GM18499 (cell line): ENCODE data around the gene PNPLA1.
"Not testable (repeated sequence)": the region's sequence is repeated elsewhere in the genome, so short reads cannot be mapped to it uniquely, and the experiment has no call there.

ENCODE experiments used
- ATAC-seq: cut with Tn5 transposase; IDR thresholded peaks from one replicate; pipeline ENCODE4 v1.9.1; 2021; ENCODE audit warnings: moderate number of reproducible peaks; ENCODE audit not compliant: insufficient read depth, unreplicated experiment

The PNPLA1 gene

GRCh38 chr6:36333171-36333895, 63.5 kb downstream of the PNPLA1 start:
- no peak for ATAC-seq

GRCh38 chr6:36333931-36334725, 64.3 kb downstream of the PNPLA1 start:
- ATAC-seq: no peak

- ATAC-seq: no peak
Measured at GRCh38 chr6:36334832-36335459, 65.1 kb downstream of the PNPLA1 start.

GRCh38 chr6:36335465-36336207, 65.8 kb downstream of the PNPLA1 start:
- no peak for ATAC-seq

GRCh38 chr6:36336208-36336710, 66.4 kb downstream of the PNPLA1 start:
- no peak for ATAC-seq

GRCh38 chr6:36336779-36337241, 67.0 kb downstream of the PNPLA1 start, which contains the start of gene BNIP5:
Gene BNIP5 (minus strand): TSS chr6:36336888. CDS start chr6:36330690, 6,198 bp downstream.
- ATAC-seq: no peak

- ATAC-seq: no peak
Measured at GRCh38 chr6:36337814-36338213, 68.0 kb downstream of the PNPLA1 start.

- not testable (repeated sequence) for ATAC-seq
Measured at GRCh38 chr6:36338223-36338622, 68.4 kb downstream of the PNPLA1 start.

GRCh38 chr6:36339146-36339545, 69.3 kb downstream of the PNPLA1 start:
- no peak for ATAC-seq

GRCh38 chr6:36340306-36340617, 70.4 kb downstream of the PNPLA1 start:
- ATAC-seq: no peak

GRCh38 chr6:36340618-36341454, 71.0 kb downstream of the PNPLA1 start:
- no peak for ATAC-seq

- no peak for ATAC-seq
Measured at GRCh38 chr6:36343109-36343680, 73.3 kb downstream of the PNPLA1 start.

GRCh38 chr6:36345681-36346466, 76.0 kb downstream of the PNPLA1 start:
- no peak for ATAC-seq

GRCh38 chr6:36346486-36347273, 76.8 kb downstream of the PNPLA1 start:
- no peak for ATAC-seq

GRCh38 chr6:36347621-36348020, 77.8 kb downstream of the PNPLA1 start:
- no peak for ATAC-seq

- no peak for ATAC-seq
Measured at GRCh38 chr6:36349240-36349639, 79.4 kb downstream of the PNPLA1 start.

- no peak for ATAC-seq
Measured at GRCh38 chr6:36350082-36350481, 80.2 kb downstream of the PNPLA1 start.
